ENCODE measurements around the gene CA12.

CA12 gene

DNA sequence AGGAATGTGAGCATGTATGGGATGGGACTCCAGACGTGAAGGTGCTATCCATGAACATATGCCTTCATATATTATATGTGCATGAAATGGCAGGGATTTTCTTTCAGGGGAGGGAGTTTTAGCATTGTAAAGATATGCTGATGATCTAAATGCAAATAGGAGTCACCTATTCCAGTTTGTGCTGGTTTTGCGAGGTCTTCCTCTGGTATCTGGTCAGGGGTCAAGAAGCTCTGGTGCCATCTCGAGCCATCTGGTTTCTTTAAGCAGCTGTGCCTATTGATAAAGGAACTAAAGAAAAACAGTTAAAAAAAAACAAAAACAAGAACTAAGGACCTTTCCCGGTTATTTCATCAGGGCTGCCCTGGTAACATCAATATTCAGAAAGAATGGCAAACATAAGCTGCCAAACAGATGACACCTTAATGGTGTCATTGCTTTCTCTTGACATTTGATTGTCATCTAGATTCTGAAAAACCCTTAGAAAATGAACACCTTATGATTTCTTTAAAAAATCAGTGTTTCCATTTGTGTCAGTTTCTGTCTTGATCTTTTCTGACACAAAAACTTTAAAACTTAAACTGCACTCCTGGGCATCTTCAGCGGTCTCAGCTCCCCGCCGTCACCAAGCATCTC, 81.6 kb downstream of the CA12 start:
- DNase-seq = no peak

DNA sequence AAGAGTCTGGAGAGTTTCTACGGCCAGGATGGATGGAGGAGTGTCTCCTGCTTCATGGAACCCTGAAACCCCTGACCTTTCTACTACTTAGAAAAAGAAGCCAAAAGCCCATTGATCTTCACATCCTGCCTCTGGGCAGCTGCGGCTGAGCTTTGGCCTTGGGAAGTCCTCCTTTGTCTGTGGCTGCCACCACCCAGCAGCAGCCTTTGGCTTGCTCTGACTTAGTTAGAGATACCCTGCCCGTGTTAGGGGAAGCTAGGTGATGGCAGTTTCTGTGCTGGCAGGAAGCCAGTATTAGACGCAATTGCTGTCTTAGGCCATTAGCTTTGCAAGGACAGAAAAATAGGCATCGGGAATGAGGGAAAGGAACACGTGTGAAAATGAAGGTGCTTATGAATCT, 85.5 kb downstream of the CA12 start:
- no peak for DNase-seq

- no peak for DNase-seq
These were observed 86.3 kb downstream of the CA12 start for GRCh38 chr15:63295341-63295740.

- no peak for DNase-seq
These were observed 87.3 kb downstream of the CA12 start for GRCh38 chr15:63294359-63294758.

DNA sequence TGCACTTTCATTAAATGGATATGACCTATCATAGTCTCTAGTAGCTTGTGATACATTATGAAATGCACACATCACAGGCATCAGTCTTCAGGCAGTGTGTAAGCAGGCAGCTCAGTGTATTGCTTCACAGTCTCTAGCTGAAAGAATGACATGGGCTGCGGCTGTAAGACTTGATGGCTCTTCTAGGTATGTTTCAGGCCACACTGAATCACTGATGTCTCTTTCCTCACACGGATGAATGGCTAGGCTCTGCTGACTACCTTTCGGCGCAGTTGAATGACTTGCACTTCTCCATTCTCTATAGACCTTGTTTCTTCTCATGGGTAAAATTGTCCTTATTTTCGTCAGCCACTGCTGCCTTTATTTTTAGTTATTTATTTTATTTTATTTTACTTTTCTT, 88.9 kb downstream of the CA12 start:
- DNase-seq = no peak

GRCh38 chr15:63292241-63292640, 89.4 kb downstream of the CA12 start:
- no peak for DNase-seq

GRCh38 chr15:63291507-63291906, 90.1 kb downstream of the CA12 start:
- no peak for DNase-seq

DNA sequence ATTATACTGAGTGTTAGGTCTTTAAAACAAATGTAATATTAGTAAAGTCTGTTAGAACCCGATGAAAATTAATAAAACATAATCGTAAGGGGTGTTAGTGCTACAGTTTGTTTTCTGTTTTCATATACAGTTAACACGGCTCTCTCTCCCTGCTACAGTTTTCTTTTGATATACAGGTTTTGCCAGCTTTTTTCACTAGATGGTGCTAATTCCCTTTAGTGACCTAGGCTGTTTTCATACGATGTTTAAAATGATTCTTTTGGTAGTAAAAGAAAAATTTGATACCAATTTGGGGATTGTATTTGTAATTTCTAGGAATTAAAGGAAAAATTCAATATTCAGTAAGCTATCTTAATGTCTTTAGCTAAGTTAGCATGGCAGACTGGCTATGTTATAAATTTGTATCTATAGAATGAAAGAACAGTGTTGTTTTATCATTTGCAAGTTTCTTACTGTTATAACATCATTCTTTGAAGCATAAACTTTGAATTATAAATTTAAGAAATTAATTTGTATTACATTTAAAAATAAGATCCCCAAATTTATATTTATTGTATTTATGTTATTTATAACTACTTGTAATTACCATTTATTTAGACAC, 92.8 kb downstream of the CA12 start:
- peak in 1 of 2 donors; percentile 64 for DNase-seq

GRCh38 chr15:63288342-63288741, 93.3 kb downstream of the CA12 start:
- DNase-seq = no peak

DNA sequence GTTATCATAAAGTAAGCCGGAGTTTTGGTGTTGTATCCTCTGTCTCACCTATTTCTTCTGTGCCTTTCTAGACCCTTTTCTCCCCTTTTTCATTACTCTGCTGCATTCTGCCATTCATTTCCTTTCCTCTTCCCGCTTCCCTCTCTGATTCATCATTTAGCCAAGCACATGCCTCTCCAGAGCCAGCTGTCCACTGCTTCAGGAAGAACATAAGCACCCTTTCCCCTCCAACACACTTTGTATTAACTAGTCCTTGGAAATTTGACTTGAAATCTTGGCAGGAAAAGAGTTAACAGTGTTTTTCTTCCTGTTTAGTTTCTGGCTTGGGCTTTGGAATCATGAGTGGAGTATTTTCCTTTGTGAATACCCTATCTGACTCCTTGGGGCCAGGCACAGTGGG, 94.5 kb downstream of the CA12 start:
- no peak for DNase-seq

GRCh38 chr15:63284335-63284734, 97.3 kb downstream of the CA12 start:
- DNase-seq = no peak

- DNase-seq = peak in 1 of 2 donors; percentile 57
These were observed 98.5 kb downstream of the CA12 start for GRCh38 chr15:63283126-63283525.

DNA sequence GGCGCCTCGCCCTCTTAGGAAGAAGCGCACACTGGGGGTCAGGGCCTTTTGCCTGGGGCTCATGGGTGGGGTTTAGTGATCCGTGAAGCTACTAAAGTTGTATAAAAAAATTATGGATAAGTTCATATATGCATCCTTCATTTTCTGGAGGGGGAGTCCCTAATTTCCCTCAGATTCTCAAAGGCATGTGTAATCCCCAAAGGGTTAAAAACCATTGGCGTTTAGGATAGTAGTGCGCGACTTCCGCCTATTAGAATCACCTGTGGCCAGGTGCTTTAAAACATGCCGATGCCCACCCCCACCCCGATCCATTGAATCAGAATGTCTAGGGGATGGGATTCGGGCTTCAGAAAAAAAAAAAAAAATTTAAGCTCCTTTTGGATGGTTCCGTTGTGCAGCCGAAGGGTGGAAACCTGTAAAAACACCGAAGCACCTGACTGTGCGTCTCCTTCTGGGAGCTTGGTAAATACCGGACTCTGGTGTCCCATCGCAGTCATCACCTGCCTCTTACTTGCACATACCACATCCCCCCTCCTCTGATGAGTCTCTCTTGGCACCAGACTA, 103.7 kb downstream of the CA12 start:
- DNase-seq = no peak

DNA sequence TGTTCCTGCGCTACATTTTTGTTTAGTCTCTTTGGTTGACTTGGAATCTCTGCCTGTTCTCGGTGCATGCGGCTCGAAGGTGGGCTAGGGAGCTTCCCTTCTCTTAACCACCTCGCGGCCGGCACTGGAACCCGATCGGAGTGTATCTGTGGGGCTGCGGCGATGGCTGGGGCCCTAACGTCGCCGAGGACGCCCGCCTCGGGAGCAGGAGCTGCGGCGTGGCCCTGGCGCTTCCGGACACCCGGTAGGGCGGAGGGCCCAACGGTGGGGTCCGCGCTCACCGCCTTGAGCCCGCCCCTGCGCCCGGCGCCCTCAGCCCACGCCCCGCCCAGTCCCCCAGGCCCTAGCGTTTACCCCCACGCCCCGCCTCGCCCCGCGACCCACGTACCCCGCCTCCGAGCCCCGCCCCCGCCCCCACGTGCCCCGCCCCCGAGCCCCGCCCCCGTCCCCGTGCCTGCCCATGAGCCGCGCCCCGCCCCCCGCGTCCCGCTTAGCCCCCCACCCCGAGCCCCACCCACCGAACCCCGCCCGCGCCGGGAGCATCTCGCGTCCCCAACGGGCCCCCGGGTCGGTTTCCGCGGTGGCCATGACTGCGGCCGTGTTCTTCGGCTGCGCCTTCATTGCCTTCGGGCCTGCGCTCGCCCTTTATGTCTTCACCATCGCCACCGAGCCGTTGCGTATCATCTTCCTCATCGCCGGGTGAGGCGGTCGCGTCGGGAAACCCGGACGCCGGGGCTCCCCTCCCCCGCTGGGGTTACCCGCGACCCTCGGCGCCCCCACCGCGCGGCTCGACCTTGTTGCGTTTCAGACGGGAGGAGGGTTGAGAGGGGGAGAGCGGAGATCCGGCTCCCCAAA, 104.4 kb downstream of the CA12 start, which contains the start of gene APH1B:
Gene APH1B (plus strand): TSS at position 568 of the 855 bp plus-strand sequence. CDS start 19 bp downstream, at position 587.
- peak; percentile 85 to 86 for DNase-seq

DNA sequence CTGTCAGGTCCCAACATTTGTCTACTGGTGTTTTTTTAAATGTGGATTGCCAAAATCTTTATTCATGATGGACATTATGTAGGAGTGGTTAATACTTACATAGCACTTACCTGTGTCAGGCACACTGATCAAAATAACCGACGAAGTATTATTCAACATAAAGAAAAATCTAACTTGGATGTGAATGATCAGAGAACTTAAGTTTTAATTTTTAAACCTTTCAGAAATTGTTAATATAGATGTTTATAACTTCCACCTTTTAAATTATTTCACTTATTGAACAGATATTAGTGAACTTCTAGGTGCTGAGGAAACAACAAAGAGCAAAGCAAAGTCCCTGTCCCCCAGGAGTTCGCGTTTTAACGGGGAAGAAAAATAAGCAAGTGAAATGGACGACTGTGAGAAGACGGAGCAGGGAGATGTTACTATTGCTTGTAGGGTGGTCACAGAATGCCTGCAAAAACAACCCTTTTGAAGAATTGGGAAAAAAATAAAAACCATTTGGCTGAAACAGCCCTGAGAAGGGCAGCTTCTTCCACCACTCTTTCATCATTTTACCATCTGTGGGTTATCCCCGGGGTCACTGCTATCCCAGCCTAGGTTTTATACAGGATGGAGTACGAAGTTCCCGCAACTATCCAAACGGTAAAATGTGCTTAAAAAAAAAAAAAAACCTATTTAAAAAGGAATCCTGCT, 105.2 kb downstream of the CA12 start:
- DNase-seq = no peak

DNA sequence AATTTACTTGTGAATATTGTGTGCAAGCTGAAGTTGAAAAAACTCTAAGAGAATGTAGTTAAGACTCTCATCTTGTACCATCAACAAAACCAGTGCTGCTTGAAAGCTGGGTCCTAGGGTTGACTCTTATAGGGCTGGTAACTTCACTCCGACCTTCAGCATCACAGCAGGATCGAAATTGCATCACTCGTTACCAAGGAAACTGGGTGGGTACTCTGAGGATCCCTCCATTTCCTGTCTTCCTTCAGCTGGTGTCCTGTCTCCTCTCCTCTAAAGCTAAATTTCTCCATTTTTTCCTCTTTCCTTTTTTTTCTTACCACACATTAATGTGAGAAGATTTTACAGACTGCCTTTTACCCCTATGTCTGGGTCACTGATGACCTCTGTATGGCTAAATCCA, 107.2 kb downstream of the CA12 start:
- DNase-seq = peak in 1 of 2 donors; percentile 17
